ENCODE data around the gene KLK10.

- TF ChIP-seq CTCF (IDR thresholded peaks at IDR 0.05) (no peak), EP300 (IDR thresholded peaks at IDR 0.05) (no peak), POLR2A (IDR thresholded peaks at IDR 0.05) (no peak), POLR2AphosphoS5 (IDR thresholded peaks at IDR 0.05) (no peak)
These were observed 17.4 kb downstream of the KLK10 start for GRCh38 chr19:51002089-51002532.

Data from upper lobe of left lung (tissue), 4 donors.